ENCODE measurements around the gene SSH2.

Gene SSH2

DNA sequence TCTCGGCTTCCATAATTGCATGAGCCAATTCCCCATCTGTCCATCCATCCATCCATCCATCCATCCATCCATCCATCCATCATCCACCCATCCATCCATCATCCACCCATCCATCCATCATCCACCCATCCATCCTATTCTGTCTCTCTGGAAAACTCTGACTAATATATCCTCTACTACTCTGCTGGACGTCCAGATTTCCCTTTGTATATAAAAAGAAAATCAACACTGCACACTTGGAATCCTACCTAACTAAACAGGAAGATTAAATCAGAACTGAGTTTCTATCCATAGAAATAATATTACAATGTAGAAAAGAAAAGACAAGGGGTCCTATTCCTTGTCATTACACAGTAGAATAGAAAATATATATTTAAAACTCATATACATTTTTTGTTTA is 157.0 kb downstream of the SSH2 start:
- no peaks in the 10 kb centered on the region for H3K36me3 ChIP-seq (ENCODE audit: insufficient read depth, low read length)
- H3K9ac ChIP-seq (ENCODE audit: insufficient read length), result no peak overlapping the region
- H3K27ac ChIP-seq, result no peak overlapping the region

DNA sequence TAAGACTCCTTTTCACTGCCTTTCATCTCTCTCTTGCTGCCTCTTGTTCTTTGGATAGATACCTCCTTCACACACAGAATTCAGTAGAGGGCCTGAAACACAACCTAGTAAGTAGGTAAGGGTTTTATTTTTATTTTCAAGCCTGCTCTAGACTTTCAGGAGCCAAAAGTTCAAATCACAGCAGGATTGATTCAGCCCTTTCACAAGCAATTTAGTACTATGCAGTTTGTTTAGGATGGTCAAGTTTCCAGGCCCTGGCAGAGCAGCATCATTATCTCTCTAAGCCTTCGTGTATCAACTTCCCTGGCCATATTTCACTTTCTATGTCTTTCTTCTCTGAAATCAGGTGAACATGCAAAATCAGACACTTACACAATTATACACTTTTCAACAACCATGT is 158.5 kb downstream of the SSH2 start:
- TF ChIP-seq FOXP2 (optimal IDR thresholded peaks at IDR 0.05; ENCODE audit: control extremely low read depth, extremely low read length, insufficient read depth) (no peak), POLR2AphosphoS5 (IDR thresholded peaks at IDR 0.05; ENCODE audit: borderline replicate concordance, low read depth, low read length) (no peak), EZH2 (IDR thresholded peaks at IDR 0.05) (no peak)
- Histone ChIP-seq H3K9me3 (ENCODE audit: low read depth, low read length) (no peaks in the 10 kb centered on the region), H3K9ac (ENCODE audit: insufficient read length) (no peak overlapping the region), H3K27ac (no peak overlapping the region), H3K4me3 (no peak overlapping the region), H3K36me3 (ENCODE audit: insufficient read depth, low read length) (no peaks in the 10 kb centered on the region)
- no peak for DNase-seq (ENCODE audit: low read depth, low spot score)

More for the DNA sequence above, 157.0 kb downstream of the SSH2 start:
- TF ChIP-seq POLR2AphosphoS5 (IDR thresholded peaks at IDR 0.05; ENCODE audit: borderline replicate concordance, low read depth, low read length), result no peak
- no peak for TF ChIP-seq EZH2 (IDR thresholded peaks at IDR 0.05)
- no peak for TF ChIP-seq FOXP2 (optimal IDR thresholded peaks at IDR 0.05; ENCODE audit: control extremely low read depth, extremely low read length, insufficient read depth)
- no peak for DNase-seq (ENCODE audit: low read depth, low spot score)
- Histone ChIP-seq H3K4me3 (no peak overlapping the region), H3K9me3 (ENCODE audit: low read depth, low read length) (no peaks in the 10 kb centered on the region)

DNA sequence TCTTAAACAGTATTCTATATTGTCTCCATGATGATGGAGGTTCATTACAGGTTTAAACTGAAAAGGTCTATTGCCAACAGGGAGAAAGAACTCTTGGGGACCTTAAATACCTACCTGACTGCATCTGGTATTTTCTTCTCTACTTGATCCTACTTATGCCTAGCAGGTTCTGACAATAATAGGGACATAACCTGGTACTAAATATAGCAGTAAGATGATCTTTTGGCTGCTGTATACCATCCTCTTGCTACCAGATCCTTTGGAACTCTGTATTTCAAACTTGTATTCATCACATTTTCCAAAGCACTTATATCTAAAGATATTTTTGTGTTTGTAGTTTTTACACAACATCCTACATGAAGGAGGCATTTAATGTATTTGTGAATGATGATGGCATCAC is 160.8 kb downstream of the SSH2 start:
- no peak overlapping the region for H3K27ac ChIP-seq
- H3K4me3 ChIP-seq, result no peak overlapping the region
- no peaks in the 10 kb centered on the region for H3K36me3 ChIP-seq (ENCODE audit: insufficient read depth, low read length)
- no peak for DNase-seq (ENCODE audit: low read depth, low spot score)
- H3K9ac ChIP-seq (ENCODE audit: insufficient read length), result no peak overlapping the region
- H3K9me3 ChIP-seq (ENCODE audit: low read depth, low read length), result no peaks in the 10 kb centered on the region
- TF ChIP-seq EZH2 (IDR thresholded peaks at IDR 0.05) (no peak), POLR2AphosphoS5 (IDR thresholded peaks at IDR 0.05; ENCODE audit: borderline replicate concordance, low read depth, low read length) (no peak), FOXP2 (optimal IDR thresholded peaks at IDR 0.05; ENCODE audit: control extremely low read depth, extremely low read length, insufficient read depth) (no peak)

DNA sequence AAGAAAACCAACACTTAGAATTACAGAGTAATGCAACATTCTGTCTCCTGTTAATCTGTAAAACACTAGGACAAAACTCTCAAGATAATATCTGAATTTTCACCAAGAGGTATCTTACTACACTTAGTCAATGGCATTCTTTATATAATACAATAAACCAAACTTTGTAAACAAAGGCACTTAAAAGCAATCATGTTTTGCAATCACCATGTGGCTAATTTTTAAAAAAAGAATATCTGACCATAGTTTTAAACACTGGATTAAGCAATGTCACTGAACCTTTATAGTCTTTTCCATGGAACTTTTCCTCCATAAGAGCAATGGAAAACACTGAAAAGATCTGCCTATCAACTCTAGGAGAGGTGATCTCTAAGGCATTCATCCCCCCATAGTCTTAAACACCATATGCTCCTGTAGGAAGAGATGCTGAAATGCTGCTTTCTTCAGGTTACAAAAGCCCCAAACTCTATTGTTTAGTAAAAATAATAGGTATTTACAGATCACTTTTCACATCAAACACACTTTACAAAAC is 163.2 kb downstream of the SSH2 start:
- no peak for TF ChIP-seq POLR2AphosphoS5 (IDR thresholded peaks at IDR 0.05; ENCODE audit: borderline replicate concordance, low read depth, low read length)
- TF ChIP-seq FOXP2 (optimal IDR thresholded peaks at IDR 0.05; ENCODE audit: control extremely low read depth, extremely low read length, insufficient read depth), result no peak
- no peak for TF ChIP-seq EZH2 (IDR thresholded peaks at IDR 0.05)
- H3K9ac ChIP-seq (ENCODE audit: insufficient read length), result no peak overlapping the region
- DNase-seq (ENCODE audit: low read depth, low spot score), result no peak
- H3K4me3 ChIP-seq, result no peak overlapping the region
- H3K36me3 ChIP-seq (ENCODE audit: insufficient read depth, low read length), result no peaks in the 10 kb centered on the region
- H3K9me3 ChIP-seq (ENCODE audit: low read depth, low read length), result no peaks in the 10 kb centered on the region
- 0 out of 2 replicates have a peak overlapping the region, but pooled peaks have one; percentile 1 for H3K27ac ChIP-seq

- no peaks in the 10 kb centered on the region for H3K9me3 ChIP-seq (ENCODE audit: low read depth, low read length)
- TF ChIP-seq EZH2 (IDR thresholded peaks at IDR 0.05), result no peak
- TF ChIP-seq POLR2AphosphoS5 (IDR thresholded peaks at IDR 0.05; ENCODE audit: borderline replicate concordance, low read depth, low read length), result no peak
- TF ChIP-seq FOXP2 (optimal IDR thresholded peaks at IDR 0.05; ENCODE audit: control extremely low read depth, extremely low read length, insufficient read depth), result no peak
- no peaks in the 10 kb centered on the region for H3K36me3 ChIP-seq (ENCODE audit: insufficient read depth, low read length)
- no peak overlapping the region; the same call in 1 of the 2 replicates for H3K4me3 ChIP-seq
- H3K9ac ChIP-seq (ENCODE audit: insufficient read length), result no peak overlapping the region
- H3K27ac ChIP-seq, result no peak overlapping the region; the same call in 1 of the 2 replicates
- no peak for DNase-seq (ENCODE audit: low read depth, low spot score)
Observed at GRCh38 chr17:29764748-29765147, 165.3 kb downstream of the SSH2 start.

GRCh38 chr17:29764217-29764616 is 165.8 kb downstream of the SSH2 start:
- no peak for TF ChIP-seq EZH2 (IDR thresholded peaks at IDR 0.05)
- TF ChIP-seq POLR2AphosphoS5 (IDR thresholded peaks at IDR 0.05; ENCODE audit: borderline replicate concordance, low read depth, low read length), result no peak
- no peak for TF ChIP-seq FOXP2 (optimal IDR thresholded peaks at IDR 0.05; ENCODE audit: control extremely low read depth, extremely low read length, insufficient read depth)
- DNase-seq (ENCODE audit: low read depth, low spot score), result no peak
- H3K27ac ChIP-seq, result peak overlapping the region; percentile 67; the same call in 1 of the 2 replicates
- peak overlapping the region; percentile 5; the same call in 1 of the 2 replicates for H3K4me3 ChIP-seq
- H3K9me3 ChIP-seq (ENCODE audit: low read depth, low read length), result no peaks in the 10 kb centered on the region
- H3K9ac ChIP-seq (ENCODE audit: insufficient read length), result no peak overlapping the region
- H3K36me3 ChIP-seq (ENCODE audit: insufficient read depth, low read length), result no peaks in the 10 kb centered on the region

DNA sequence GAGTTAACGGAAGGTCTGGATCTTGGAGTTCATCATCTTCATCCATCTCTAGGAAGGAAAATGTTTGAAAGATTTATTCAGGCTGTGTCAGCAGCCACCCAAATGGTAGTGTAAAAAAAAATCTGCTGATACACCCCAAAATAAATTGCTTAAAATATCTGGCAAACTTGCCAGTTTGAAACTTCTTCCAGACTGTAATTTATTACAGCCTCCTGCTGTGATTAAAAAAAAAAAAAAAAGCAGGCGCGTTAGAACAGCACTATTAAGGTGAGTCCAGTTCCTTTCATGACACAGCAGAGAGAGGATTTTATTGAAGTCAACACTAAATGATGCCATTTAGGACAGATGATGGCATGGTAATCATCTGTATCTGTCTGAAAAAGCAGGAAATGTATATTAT is 166.8 kb downstream of the SSH2 start:
- no peak for DNase-seq (ENCODE audit: low read depth, low spot score)
- no peaks in the 10 kb centered on the region for H3K9me3 ChIP-seq (ENCODE audit: low read depth, low read length)
- H3K9ac ChIP-seq (ENCODE audit: insufficient read length), result no peak overlapping the region
- H3K27ac ChIP-seq, result peak overlapping the region; percentile 27; the same call in 1 of the 2 replicates
- peak overlapping the region; percentile 16 for H3K4me3 ChIP-seq
- no peaks in the 10 kb centered on the region for H3K36me3 ChIP-seq (ENCODE audit: insufficient read depth, low read length)
- TF ChIP-seq POLR2AphosphoS5 (IDR thresholded peaks at IDR 0.05; ENCODE audit: borderline replicate concordance, low read depth, low read length) (no peak), EZH2 (IDR thresholded peaks at IDR 0.05) (no peak), FOXP2 (optimal IDR thresholded peaks at IDR 0.05; ENCODE audit: control extremely low read depth, extremely low read length, insufficient read depth) (no peak)

GRCh38 chr17:29761040-29761761 is 168.8 kb downstream of the SSH2 start:
- Histone ChIP-seq H3K4me3 (peak overlapping the region; percentile 91), H3K9ac (ENCODE audit: insufficient read length) (peak overlapping the region; percentile 50), H3K9me3 (ENCODE audit: low read depth, low read length) (no peaks in the 10 kb centered on the region), H3K27ac (no peak overlapping the region), H3K36me3 (ENCODE audit: insufficient read depth, low read length) (no peaks in the 10 kb centered on the region)
- DNase-seq (ENCODE audit: low read depth, low spot score), result no peak
- TF ChIP-seq EZH2 (IDR thresholded peaks at IDR 0.05) (no peak), POLR2AphosphoS5 (IDR thresholded peaks at IDR 0.05; ENCODE audit: borderline replicate concordance, low read depth, low read length) (no peak), FOXP2 (optimal IDR thresholded peaks at IDR 0.05; ENCODE audit: control extremely low read depth, extremely low read length, insufficient read depth) (no peak)
